Loucy (cell line): ENCODE measurements around the gene TLR5.

Source experiments
- H2AFZ ChIP-seq: fragments of 200-600 bp; sonication (generic); 2 replicates; pipeline ENCODE4 v1.6.0; 2016; ENCODE audit warnings: antibody characterized with exemption, mild to moderate bottlenecking, low read length, moderate library complexity
- H3F3A ChIP-seq: fragments of 200-600 bp; 2 replicates; pipeline ENCODE4 v1.6.0; 2016; ENCODE audit warnings: antibody characterized with exemption, low read depth, mild to moderate bottlenecking
- H3K27me3 ChIP-seq: fragments of 200-600 bp; sonication (generic); 2 replicates; pipeline ENCODE4 v1.6.1; 2014; ENCODE audit warnings: low read length, mild to moderate bottlenecking; ENCODE audit not compliant: insufficient read depth, poor library complexity, severe bottlenecking
- H3K36me3 ChIP-seq: fragments of 200-600 bp; sonication (generic); 2 replicates; pipeline ENCODE4 v1.6.1; 2016; ENCODE audit warnings: low read length; ENCODE audit not compliant: insufficient read depth
- H3K4me1 ChIP-seq: fragments of 200-600 bp; sonication (generic); 2 replicates; pipeline ENCODE4 v1.5.1; 2014; ENCODE audit warnings: low read length, mild to moderate bottlenecking; ENCODE audit not compliant: insufficient read depth, poor library complexity, severe bottlenecking
- H3K4me2 ChIP-seq: fragments of 200-600 bp; sonication (generic); 2 replicates; pipeline ENCODE4 v1.6.0; 2014; ENCODE audit warnings: antibody characterized with exemption, low read length, low read depth, mild to moderate bottlenecking; ENCODE audit not compliant: poor library complexity, severe bottlenecking
- H3K4me3 ChIP-seq: fragments of 200-600 bp; sonication (generic); 2 replicates; pipeline ENCODE4 v1.5.1; 2014; ENCODE audit warnings: low read length, mild to moderate bottlenecking, mixed read lengths; ENCODE audit not compliant: poor library complexity, severe bottlenecking
- H3K79me2 ChIP-seq: fragments of 200-600 bp; sonication (generic); 2 replicates; pipeline ENCODE4 v1.6.1; 2014; ENCODE audit warnings: low read length; ENCODE audit not compliant: insufficient read depth
- H3K9ac ChIP-seq: fragments of 200-600 bp; sonication (generic); 2 replicates; pipeline ENCODE4 v1.6.0; 2014; ENCODE audit warnings: mild to moderate bottlenecking, low read depth, low read length, moderate library complexity; ENCODE audit not compliant: poor library complexity, severe bottlenecking
- H3K9me2 ChIP-seq: fragments of 200-600 bp; sonication (generic); replicated peaks from 2 replicates; pipeline ENCODE4 v1.6.1; 2016; ENCODE audit warnings: low read depth, low read length, mixed read lengths
- H3K9me3 ChIP-seq: fragments of 200-600 bp; sonication (generic); 2 replicates; pipeline ENCODE4 v1.6.1; 2014; ENCODE audit warnings: mild to moderate bottlenecking, antibody characterized with exemption, low read length, low read depth; ENCODE audit not compliant: insufficient read depth
- H4K20me1 ChIP-seq: fragments of 200-600 bp; sonication (generic); 2 replicates; pipeline ENCODE4 v1.6.0; 2014; ENCODE audit warnings: antibody characterized with exemption, low read length, mild to moderate bottlenecking; ENCODE audit not compliant: insufficient read depth, poor library complexity, severe bottlenecking
- CTCF ChIP-seq: fragments of 200-600 bp; sonication (generic); conservative IDR thresholded peaks from 2 replicates; pipeline ENCODE4 v1.5.1; 2014; ENCODE audit warnings: mild to moderate bottlenecking, antibody characterized with exemption, low read length
- EZH2phosphoT487 ChIP-seq: fragments of 200-600 bp; IDR thresholded peaks from 2 replicates; pipeline ENCODE4 v1.6.1; 2018; ENCODE audit warnings: antibody characterized with exemption, mild to moderate bottlenecking, moderate library complexity, borderline replicate concordance

The TLR5 gene

GRCh38 chr1:223075834-223076233 lies 67.2 kb downstream of the TLR5 start:
- TF ChIP-seq EZH2phosphoT487 = no peak
- TF ChIP-seq CTCF = no peak
- Histone ChIP-seq H3K4me2 (no peak overlapping the region), H3K27me3 (no peaks in the 10 kb centered on the region), H3K9me3 (no peaks in the 10 kb centered on the region), H2AFZ (no peak overlapping the region), H3F3A (no peaks in the 10 kb centered on the region), H3K9ac (no peak overlapping the region), H3K9me2 (no peaks in the 10 kb centered on the region), H3K4me3 (no peak overlapping the region), H3K4me1 (no peaks in the 10 kb centered on the region), H3K79me2 (no peaks in the 10 kb centered on the region), H4K20me1 (no peaks in the 10 kb centered on the region), H3K36me3 (no peaks in the 10 kb centered on the region)

GRCh38 chr1:223074445-223075300 lies 68.4 kb downstream of the TLR5 start:
- H2AFZ ChIP-seq = no peak overlapping the region
- H3K36me3 ChIP-seq = no peaks in the 10 kb centered on the region
- H3K9me2 ChIP-seq = no peaks in the 10 kb centered on the region
- H3K4me3 ChIP-seq = no peak overlapping the region
- no peak overlapping the region for H3K4me2 ChIP-seq
- H3K9ac ChIP-seq = no peak overlapping the region
- no peaks in the 10 kb centered on the region for H4K20me1 ChIP-seq
- H3K9me3 ChIP-seq = no peaks in the 10 kb centered on the region
- H3K27me3 ChIP-seq = no peaks in the 10 kb centered on the region
- no peaks in the 10 kb centered on the region for H3F3A ChIP-seq
- H3K79me2 ChIP-seq = no peaks in the 10 kb centered on the region
- no peak for TF ChIP-seq EZH2phosphoT487
- TF ChIP-seq CTCF = no peak
- no peaks in the 10 kb centered on the region for H3K4me1 ChIP-seq

- Histone ChIP-seq H3F3A (no peaks in the 10 kb centered on the region), H3K9ac (no peak overlapping the region), H3K4me2 (no peak overlapping the region), H3K4me3 (no peak overlapping the region), H3K9me3 (no peaks in the 10 kb centered on the region), H3K79me2 (no peaks in the 10 kb centered on the region), H3K27me3 (no peaks in the 10 kb centered on the region), H4K20me1 (no peaks in the 10 kb centered on the region), H2AFZ (no peak overlapping the region), H3K9me2 (no peaks in the 10 kb centered on the region), H3K4me1 (no peaks in the 10 kb centered on the region), H3K36me3 (no peaks in the 10 kb centered on the region)
- TF ChIP-seq CTCF (no peak), EZH2phosphoT487 (no peak)
Measured at GRCh38 chr1:223068900-223069665, 74.0 kb downstream of the TLR5 start.
